HCT116 (cell line): ENCODE results near the gene TADA3. TPM values are rescaled to one million over a fixed set of nuclear protein-coding genes. Genes with fewer than 3 reads are reported as not detected.

Experiments
- ATAC-seq: fragments of 200-7000 bp; cut with Tn5 transposase; 2 replicates; pipeline ENCODE4 v1.9.1; 2020; ENCODE audit warnings: mild to moderate bottlenecking, moderate library complexity
- BruUV-seq: library from RNA; stranded (reverse); fragments of 400-500 nt; replicated peaks from 2 replicates; lab custom pipeline; 2021; lab: Mats Ljungman, UMichigan
- CTCF ChIA-PET: fragments of 300-600 bp; sonication (Branson Sonifier 250); formaldehyde crosslinking; loops from one replicate; lab custom pipeline; 2021; ENCODE audit warnings: antibody characterized with exemption; lab: Charles Lee
- POLR2A ChIA-PET: fragments of 300-600, 350-600 bp; sonication (Branson Sonifier 250); formaldehyde crosslinking; loops from one replicate; lab custom pipeline; 2021; ENCODE audit warnings: antibody characterized with exemption; lab: Charles Lee
- RAD21 ChIA-PET, 2 experiments: fragments of 300-600 bp; sonication (Branson Sonifier 250); formaldehyde crosslinking; loops; one replicate each; lab custom pipeline; 2023; ENCODE audit warnings: low total read pairs in 2 of 2; ENCODE audit not compliant: uncharacterized antibody in 2 of 2, unreplicated experiment in 2 of 2, low non-redundant PET in 1 of 2; lab: Charles Lee
- DNase-seq: peaks from one replicate; pipeline ENCODE4 v3.0.0-alpha.2; 2010; ENCODE audit warnings: low read depth, low spot score
- H2AFZ ChIP-seq: fragments of 200-600 bp; shearing (Covaris generic), sonication (generic); 2 replicates; pipeline ENCODE4 v1.6.1; 2017; ENCODE audit warnings: low read depth, mixed run types, mixed read lengths, antibody characterized with exemption, low read length; ENCODE audit not compliant: poor library complexity, severe bottlenecking
- H3K27ac ChIP-seq: 2 replicates; pipeline ENCODE4 v1.5.1; 2012; ENCODE audit warnings: low read depth, low read length
- H3K27me3 ChIP-seq: fragments of 200-600 bp; sonication (generic); 2 replicates; pipeline ENCODE4 v1.6.1; 2016; ENCODE audit warnings: mixed run types, low read length, mixed read lengths; ENCODE audit not compliant: insufficient read depth
- H3K36me3 ChIP-seq, 2 experiments: fragments of 200-500 bp in 1 of 2; fragments of 200-600 bp in 1 of 2; sonication (Bioruptor generic) in 1 of 2; sonication (generic) in 1 of 2; 2 replicates each; pipeline versions ENCODE4 v1.5.1 to v1.6.1; 2014 to 2016; ENCODE audit warnings: low read length in 2 of 2, inconsistent platforms in 1 of 2, mixed read lengths in 1 of 2, mixed run types in 1 of 2; ENCODE audit not compliant: insufficient read depth in 2 of 2, control insufficient read depth in 1 of 2
- H3K4me1 ChIP-seq, 2 experiments: fragments of 200-600 bp in 1 of 2; sonication (generic) in 1 of 2; 2 replicates each; pipeline versions ENCODE4 v1.5.1 to v1.6.1; 2012 to 2017; ENCODE audit warnings: low read length in 2 of 2, inconsistent platforms in 1 of 2, mild to moderate bottlenecking in 1 of 2, mixed read lengths in 1 of 2, mixed run types in 1 of 2, moderate library complexity in 1 of 2; ENCODE audit not compliant: insufficient read depth in 2 of 2, control insufficient read depth in 1 of 2
- H3K4me2 ChIP-seq: fragments of 200-600 bp; sonication (generic); 2 replicates; pipeline ENCODE4 v1.6.1; 2017; ENCODE audit warnings: mixed run types, low read length, mixed read lengths
- H3K4me3 ChIP-seq, 2 experiments: fragments of 200-600 bp in 1 of 2; sonication (generic) in 1 of 2; replicated peaks in 1 of 2; 2 replicates each; pipeline ENCODE4 v1.5.1; 2011 to 2016; ENCODE audit warnings: low read length in 2 of 2, control low read depth in 1 of 2, low read depth in 1 of 2, mild to moderate bottlenecking in 1 of 2, mixed read lengths in 1 of 2, mixed run types in 1 of 2
- H3K79me2 ChIP-seq: fragments of 200-600 bp; sonication (generic); 2 replicates; pipeline ENCODE4 v1.6.1; 2017; ENCODE audit warnings: mild to moderate bottlenecking, mixed run types, low read length, moderate library complexity, mixed read lengths; ENCODE audit not compliant: insufficient read depth
- H3K9ac ChIP-seq: fragments of 200-600 bp; sonication (generic); 2 replicates; pipeline ENCODE4 v1.6.1; 2016; ENCODE audit warnings: low read length, mixed read lengths
- H3K9me2 ChIP-seq: fragments of 200-600 bp; sonication (generic), shearing (Covaris generic); 2 replicates; pipeline ENCODE4 v1.6.1; 2017; ENCODE audit warnings: mixed run types, mild to moderate bottlenecking, moderate library complexity; ENCODE audit not compliant: insufficient read depth
- H3K9me3 ChIP-seq, 2 experiments: fragments of 200-500 bp in 1 of 2; fragments of 200-600 bp in 1 of 2; sonication (Bioruptor generic) in 1 of 2; sonication (generic) in 1 of 2; 2 replicates each; pipeline ENCODE4 v1.6.1; 2014 to 2017; ENCODE audit warnings: low read length in 2 of 2, mixed read lengths in 2 of 2, inconsistent platforms in 1 of 2, low read depth in 1 of 2, mild to moderate bottlenecking in 1 of 2, mixed run types in 1 of 2, moderate library complexity in 1 of 2; ENCODE audit not compliant: control insufficient read depth in 1 of 2, insufficient read depth in 1 of 2
- H4K20me1 ChIP-seq: fragments of 200-600 bp; sonication (generic), shearing (Covaris generic); 2 replicates; pipeline ENCODE4 v1.6.1; 2017; ENCODE audit warnings: mixed run types, mild to moderate bottlenecking, moderate library complexity; ENCODE audit not compliant: insufficient read depth
- POLR2A ChIP-seq: IDR thresholded peaks from 2 replicates; pipeline ENCODE4 v1.7.0; 2011; ENCODE audit warnings: borderline replicate concordance; ENCODE audit not compliant: insufficient read depth, insufficient read length; ENCODE audit errors: extremely low read depth
- POLR2AphosphoS5 ChIP-seq: IDR thresholded peaks from 2 replicates; pipeline ENCODE4 v1.6.1; 2011; ENCODE audit warnings: mild to moderate bottlenecking, low read depth, low read length, moderate library complexity
- SP1 ChIP-seq: IDR thresholded peaks from 2 replicates; pipeline ENCODE4 v1.6.1; 2012; ENCODE audit warnings: low read depth
- TCF7L2 ChIP-seq: IDR thresholded peaks from 2 replicates; pipeline ENCODE4 v1.7.0; 2011; ENCODE audit warnings: borderline replicate concordance, inconsistent platforms; ENCODE audit not compliant: insufficient read depth, insufficient read length; ENCODE audit errors: extremely low read depth
- ZNF274 ChIP-seq: fragments of 200-500 bp; sonication (Bioruptor generic); IDR thresholded peaks from 2 replicates; pipeline ENCODE4 v1.6.1; 2014; ENCODE audit warnings: mild to moderate bottlenecking, low read depth, low read length, inconsistent platforms
- intact Hi-C: fragments of 100-400 bp; cut with micrococcal nuclease; formaldehyde crosslinking; loops from 2 replicates; pipeline ENCODE4 v1.10.0; 2022
- total RNA-seq: library from RNA; stranded (reverse); gene quantifications from one replicate; pipeline ENCODE4 v1.2.1, GENCODE V29; 2021; ENCODE audit not compliant: unreplicated experiment
- TF ChIP-seq, protein P1 (sequence below): IDR thresholded peaks from 2 replicates; pipeline ENCODE4 v1.6.1; 2011; ENCODE audit warnings: mild to moderate bottlenecking, low read length, moderate library complexity; ENCODE audit not compliant: insufficient replicate concordance; ENCODE audit errors: extremely low read depth
- TF ChIP-seq, protein P2 (sequence below), 3 experiments: fragments of 200-600 bp in 1 of 3; sonication (generic) in 1 of 3; IDR thresholded peaks in 2 of 3; conservative IDR thresholded peaks in 1 of 3; 2 replicates each; pipeline ENCODE4 v1.5.1; 2012 to 2017; ENCODE audit warnings: low read depth in 2 of 3, low read length in 2 of 3, antibody characterized with exemption in 1 of 3, borderline replicate concordance in 1 of 3, control low read depth in 1 of 3, mild to moderate bottlenecking in 1 of 3, mixed read lengths in 1 of 3, mixed run types in 1 of 3, moderate library complexity in 1 of 3; ENCODE audit not compliant: insufficient read depth in 1 of 3

Gene TADA3
- total RNA-seq, 1 experiment from 2014 or later = 72.0 TPM

- CTCF ChIA-PET = no interaction called here
- Histone ChIP-seq H3K79me2 (no peaks in the 10 kb centered on the region), H3K27ac (no peak overlapping the region), H3K36me3 (peaks cover 9 to 10% of the 10 kb centered on the region in 2 experiments; a peak in 2 of 4 replicates), H3K9ac (no peak overlapping the region), H4K20me1 (no peaks in the 10 kb centered on the region), H2AFZ (no peak overlapping the region), H3K9me3 (no peaks in the 10 kb centered on the region), H3K4me1 (peaks cover 11 to 33% of the 10 kb centered on the region in 2 experiments; a peak in 3 of 4 replicates), H3K4me2 (0 out of 2 replicates have a peak overlapping the region, but pooled peaks have one; percentile 73), H3K9me2 (no peaks in the 10 kb centered on the region), H3K27me3 (no peaks in the 10 kb centered on the region), H3K4me3 (no peak overlapping the region)
- POLR2A ChIA-PET = no interaction called here
- no peak for ATAC-seq
- BruUV-seq = no TSS peak
- intact Hi-C loops = no loop called here
- no peak for DNase-seq
- TF ChIP-seq TCF7L2 (no peak), ZNF274 (no peak), POLR2AphosphoS5 (no peak), SP1 (no peak), POLR2A (no peak)
- TF ChIP-seq, protein P1, sequence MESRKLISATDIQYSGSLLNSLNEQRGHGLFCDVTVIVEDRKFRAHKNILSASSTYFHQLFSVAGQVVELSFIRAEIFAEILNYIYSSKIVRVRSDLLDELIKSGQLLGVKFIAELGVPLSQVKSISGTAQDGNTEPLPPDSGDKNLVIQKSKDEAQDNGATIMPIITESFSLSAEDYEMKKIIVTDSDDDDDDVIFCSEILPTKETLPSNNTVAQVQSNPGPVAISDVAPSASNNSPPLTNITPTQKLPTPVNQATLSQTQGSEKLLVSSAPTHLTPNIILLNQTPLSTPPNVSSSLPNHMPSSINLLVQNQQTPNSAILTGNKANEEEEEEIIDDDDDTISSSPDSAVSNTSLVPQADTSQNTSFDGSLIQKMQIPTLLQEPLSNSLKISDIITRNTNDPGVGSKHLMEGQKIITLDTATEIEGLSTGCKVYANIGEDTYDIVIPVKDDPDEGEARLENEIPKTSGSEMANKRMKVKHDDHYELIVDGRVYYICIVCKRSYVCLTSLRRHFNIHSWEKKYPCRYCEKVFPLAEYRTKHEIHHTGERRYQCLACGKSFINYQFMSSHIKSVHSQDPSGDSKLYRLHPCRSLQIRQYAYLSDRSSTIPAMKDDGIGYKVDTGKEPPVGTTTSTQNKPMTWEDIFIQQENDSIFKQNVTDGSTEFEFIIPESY = no peak
- TF ChIP-seq, protein P2, sequence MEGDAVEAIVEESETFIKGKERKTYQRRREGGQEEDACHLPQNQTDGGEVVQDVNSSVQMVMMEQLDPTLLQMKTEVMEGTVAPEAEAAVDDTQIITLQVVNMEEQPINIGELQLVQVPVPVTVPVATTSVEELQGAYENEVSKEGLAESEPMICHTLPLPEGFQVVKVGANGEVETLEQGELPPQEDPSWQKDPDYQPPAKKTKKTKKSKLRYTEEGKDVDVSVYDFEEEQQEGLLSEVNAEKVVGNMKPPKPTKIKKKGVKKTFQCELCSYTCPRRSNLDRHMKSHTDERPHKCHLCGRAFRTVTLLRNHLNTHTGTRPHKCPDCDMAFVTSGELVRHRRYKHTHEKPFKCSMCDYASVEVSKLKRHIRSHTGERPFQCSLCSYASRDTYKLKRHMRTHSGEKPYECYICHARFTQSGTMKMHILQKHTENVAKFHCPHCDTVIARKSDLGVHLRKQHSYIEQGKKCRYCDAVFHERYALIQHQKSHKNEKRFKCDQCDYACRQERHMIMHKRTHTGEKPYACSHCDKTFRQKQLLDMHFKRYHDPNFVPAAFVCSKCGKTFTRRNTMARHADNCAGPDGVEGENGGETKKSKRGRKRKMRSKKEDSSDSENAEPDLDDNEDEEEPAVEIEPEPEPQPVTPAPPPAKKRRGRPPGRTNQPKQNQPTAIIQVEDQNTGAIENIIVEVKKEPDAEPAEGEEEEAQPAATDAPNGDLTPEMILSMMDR (IDR thresholded peaks at IDR 0.05 in 2 of 3, conservative IDR thresholded peaks at IDR 0.05 in 1 of 3; ENCODE audit: borderline replicate concordance in 1 of 3, insufficient read depth in 1 of 3, low read depth in 2 of 3, low read length in 2 of 3) = no peak
- RAD21 ChIA-PET = no interaction called here
These were observed 18.6 kb upstream of the TADA3 start for GRCh38 chr3:9810846-9811245.
